Skeletal muscle tissue (tissue), 4 donors: Measurements from ENCODE around the gene GDI2. TPM values are rescaled to one million over a fixed set of nuclear protein-coding genes. Genes with fewer than 3 reads are reported as not detected.

ENCODE experiments used
- H3K27ac ChIP-seq: one replicate; pipeline ENCODE4 v1.7.0; 2013; ENCODE audit warnings: mild to moderate bottlenecking, low read depth, low read length, inconsistent platforms
- H3K27me3 ChIP-seq, 3 donors: one replicate each; pipeline ENCODE4 v1.7.0; 2013; ENCODE audit warnings: low read length in 3 of 3; ENCODE audit not compliant: control insufficient read depth in 3 of 3, insufficient read depth in 3 of 3
- H3K36me3 ChIP-seq, 3 donors: one replicate each; pipeline ENCODE4 v1.7.0; 2013; ENCODE audit warnings: low read length in 3 of 3; ENCODE audit not compliant: control insufficient read depth in 3 of 3, insufficient read depth in 3 of 3
- H3K4me1 ChIP-seq, 3 donors: one replicate each; pipeline ENCODE4 v1.7.0; 2013; ENCODE audit warnings: low read length in 3 of 3, mild to moderate bottlenecking in 3 of 3; ENCODE audit not compliant: control insufficient read depth in 3 of 3, insufficient read depth in 3 of 3
- H3K4me3 ChIP-seq, 3 donors: one replicate each; pipeline ENCODE4 v1.7.0; 2013; ENCODE audit warnings: low read length in 3 of 3
- H3K9ac ChIP-seq, 3 donors: one replicate each; pipeline ENCODE4 v1.7.0; 2013; ENCODE audit warnings: low read length in 3 of 3, mild to moderate bottlenecking in 3 of 3, moderate library complexity in 2 of 3, low read depth in 1 of 3
- H3K9me3 ChIP-seq, 3 donors: one replicate each; pipeline ENCODE4 v1.7.0; 2013; ENCODE audit warnings: low read length in 3 of 3; ENCODE audit not compliant: control insufficient read depth in 3 of 3
- total RNA-seq: library from RNA; depleted of rRNA; stranded (reverse); fragments of >200 nt; gene quantifications from one replicate; pipeline ENCODE4 v1.2.3, GENCODE V29; 2014
- donor health status: Osteomylitis.

Gene GDI2
- total RNA-seq, 1 donor from 2014 or later: 483 TPM

GRCh38 chr10:5737352-5737751 lies 75.9 kb downstream of the GDI2 start:
- Histone ChIP-seq H3K36me3 (peaks cover 2 to 20% (median 13%) of the 10 kb centered on the region in 3 donors), H3K9me3 (no peaks in the 10 kb centered on the region), H3K4me1 (no peaks in the 10 kb centered on the region)

GRCh38 chr10:5736591-5736990 lies 76.6 kb downstream of the GDI2 start:
- Histone ChIP-seq H3K4me3 (no peak overlapping the region), H3K27ac (no peak overlapping the region), H3K27me3 (no peaks in the 10 kb centered on the region), H3K9me3 (no peaks in the 10 kb centered on the region), H3K36me3 (peaks cover 3 to 15% (median 13%) of the 10 kb centered on the region in 3 donors), H3K4me1 (peaks cover 0 to 4% (median 0%) of the 10 kb centered on the region in 3 donors), H3K9ac (no peak overlapping the region)

More at GRCh38 chr10:5737352-5737751, 75.9 kb downstream of the GDI2 start:
- H3K27ac ChIP-seq: no peak overlapping the region
- H3K27me3 ChIP-seq: no peaks in the 10 kb centered on the region
- H3K9ac ChIP-seq: no peak overlapping the region
- no peak overlapping the region for H3K4me3 ChIP-seq

GRCh38 chr10:5735119-5735518 lies 78.1 kb downstream of the GDI2 start:
- peaks cover 9 to 21% (median 17%) of the 10 kb centered on the region in 3 donors for H3K36me3 ChIP-seq
- H3K4me3 ChIP-seq: no peak overlapping the region
- H3K4me1 ChIP-seq: peaks cover 0 to 4% (median 0%) of the 10 kb centered on the region in 3 donors
- H3K9me3 ChIP-seq: no peaks in the 10 kb centered on the region
- H3K27me3 ChIP-seq: no peaks in the 10 kb centered on the region
- no peak overlapping the region for H3K9ac ChIP-seq
- no peak overlapping the region for H3K27ac ChIP-seq

- no peaks in the 10 kb centered on the region for H3K27me3 ChIP-seq
- H3K9ac ChIP-seq: no peak overlapping the region
- peaks cover 11 to 20% (median 18%) of the 10 kb centered on the region in 3 donors for H3K36me3 ChIP-seq
- no peaks in the 10 kb centered on the region for H3K9me3 ChIP-seq
- H3K27ac ChIP-seq: no peak overlapping the region
- no peak overlapping the region for H3K4me3 ChIP-seq
- H3K4me1 ChIP-seq: peaks cover 0 to 4% (median 0%) of the 10 kb centered on the region in 3 donors
These were observed 81.1 kb downstream of the GDI2 start for GRCh38 chr10:5732141-5732540.

- Histone ChIP-seq H3K4me1 (peaks cover 0 to 4% (median 0%) of the 10 kb centered on the region in 3 donors), H3K9ac (no peak overlapping the region), H3K36me3 (peaks cover 11 to 24% (median 21%) of the 10 kb centered on the region in 3 donors), H3K4me3 (no peak overlapping the region), H3K9me3 (no peaks in the 10 kb centered on the region), H3K27ac (no peak overlapping the region), H3K27me3 (no peaks in the 10 kb centered on the region)
These were observed 81.7 kb downstream of the GDI2 start for GRCh38 chr10:5731559-5731958.

- H3K27me3 ChIP-seq: no peaks in the 10 kb centered on the region
- H3K4me1 ChIP-seq: peaks cover 0 to 4% (median 0%) of the 10 kb centered on the region in 3 donors
- no peak overlapping the region for H3K27ac ChIP-seq
- H3K9me3 ChIP-seq: no peaks in the 10 kb centered on the region
- no peak overlapping the region for H3K4me3 ChIP-seq
- peaks cover 9 to 26% (median 21%) of the 10 kb centered on the region in 3 donors for H3K36me3 ChIP-seq
- H3K9ac ChIP-seq: no peak overlapping the region
These were observed 82.5 kb downstream of the GDI2 start for GRCh38 chr10:5730766-5731165.

- no peak overlapping the region for H3K9ac ChIP-seq
- no peaks in the 10 kb centered on the region for H3K9me3 ChIP-seq
- no peaks in the 10 kb centered on the region for H3K27me3 ChIP-seq
- H3K27ac ChIP-seq: no peak overlapping the region
- H3K4me3 ChIP-seq: no peak overlapping the region
- no peaks in the 10 kb centered on the region for H3K4me1 ChIP-seq
- peaks cover 4 to 25% (median 19%) of the 10 kb centered on the region in 3 donors for H3K36me3 ChIP-seq
These were observed 89.5 kb downstream of the GDI2 start for GRCh38 chr10:5723692-5724091.

GRCh38 chr10:5720182-5720581 lies 93.1 kb downstream of the GDI2 start:
- Histone ChIP-seq H3K27me3 (no peaks in the 10 kb centered on the region), H3K4me1 (no peaks in the 10 kb centered on the region), H3K36me3 (peaks cover 2 to 13% (median 10%) of the 10 kb centered on the region in 3 donors), H3K27ac (no peak overlapping the region), H3K9me3 (no peaks in the 10 kb centered on the region), H3K9ac (no peak overlapping the region), H3K4me3 (no peak overlapping the region)

- Histone ChIP-seq H3K4me3 (no peak overlapping the region), H3K27me3 (no peaks in the 10 kb centered on the region), H3K4me1 (no peaks in the 10 kb centered on the region), H3K9ac (no peak overlapping the region), H3K9me3 (no peaks in the 10 kb centered on the region), H3K27ac (no peak overlapping the region), H3K36me3 (peaks cover 2 to 13% (median 10%) of the 10 kb centered on the region in 3 donors)
These were observed 93.7 kb downstream of the GDI2 start for GRCh38 chr10:5719546-5719945.
